GM11168 (cell line): ENCODE measurements around the gene ARMC9.

Experiments used
- in situ Hi-C: fragments of 300-500 bp; cut with MboI; formaldehyde crosslinking; loops from one replicate; pipeline ENCODE4 v1.12.0; 2022; ENCODE audit warnings: low sequenced_read_pairs; ENCODE audit not compliant: unreplicated experiment

ARMC9 gene

DNA sequence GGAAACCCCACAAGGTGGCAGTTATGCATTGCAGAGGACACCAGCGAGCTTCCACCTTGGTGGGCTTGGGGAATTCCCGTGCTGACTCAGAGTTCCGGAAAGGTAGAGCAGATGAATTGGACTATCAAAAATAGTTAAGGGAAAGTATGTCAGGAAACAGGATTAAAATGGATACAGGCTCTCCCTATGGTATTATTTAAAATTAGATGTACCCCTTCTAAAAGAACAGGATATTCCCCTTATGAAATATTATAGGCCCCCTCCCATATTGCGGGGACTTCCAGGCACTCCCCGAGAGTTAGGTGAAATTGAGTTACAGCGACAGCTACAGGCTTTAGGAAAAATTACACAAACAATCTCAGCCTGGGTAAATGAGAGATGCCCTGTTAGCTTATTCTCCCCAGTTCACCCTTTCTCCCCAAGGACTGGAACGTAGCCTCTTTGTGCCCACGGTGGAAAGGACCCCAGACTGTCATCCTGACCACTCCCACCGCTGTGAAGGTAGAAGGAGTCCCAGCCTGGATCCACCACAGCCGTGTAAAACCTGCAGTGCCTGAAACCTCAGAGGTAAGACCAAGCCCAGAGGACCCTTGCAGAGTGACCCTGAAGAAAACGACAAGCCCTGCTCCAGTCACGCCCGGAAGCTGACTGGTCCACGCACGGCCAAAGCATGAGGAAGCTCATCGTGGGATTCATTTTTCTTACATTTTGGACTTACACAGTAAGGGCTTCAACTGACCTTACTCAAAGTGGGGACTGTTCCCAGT is 207.4 kb downstream of the ARMC9 start:
- in situ Hi-C loops, result loop anchor here (10.0 kb wide), 1 partner anchor 181 kb away; no protein-coding TSS in a partner anchor

DNA sequence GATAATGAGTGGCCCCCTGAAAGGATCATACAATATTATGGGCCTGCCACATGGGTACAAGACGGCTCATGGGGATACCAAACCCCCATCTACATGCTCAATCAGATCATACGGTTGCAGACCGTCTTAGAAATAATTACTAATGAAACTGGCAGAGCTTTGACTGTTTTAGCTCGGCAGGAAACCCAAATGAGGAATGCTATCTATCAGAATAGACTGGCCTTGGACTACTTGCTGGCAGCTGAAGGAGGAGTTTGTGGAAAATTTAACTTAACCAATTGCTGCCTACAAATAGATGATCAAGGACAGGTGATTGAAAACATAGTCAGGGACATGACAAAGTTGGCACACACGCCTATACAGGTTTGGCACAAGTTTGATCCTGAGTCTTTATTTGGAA is 209.3 kb downstream of the ARMC9 start:
- in situ Hi-C loops, result loop anchor here (10.0 kb wide), 1 partner anchor 183 kb away; no protein-coding TSS in a partner anchor

DNA sequence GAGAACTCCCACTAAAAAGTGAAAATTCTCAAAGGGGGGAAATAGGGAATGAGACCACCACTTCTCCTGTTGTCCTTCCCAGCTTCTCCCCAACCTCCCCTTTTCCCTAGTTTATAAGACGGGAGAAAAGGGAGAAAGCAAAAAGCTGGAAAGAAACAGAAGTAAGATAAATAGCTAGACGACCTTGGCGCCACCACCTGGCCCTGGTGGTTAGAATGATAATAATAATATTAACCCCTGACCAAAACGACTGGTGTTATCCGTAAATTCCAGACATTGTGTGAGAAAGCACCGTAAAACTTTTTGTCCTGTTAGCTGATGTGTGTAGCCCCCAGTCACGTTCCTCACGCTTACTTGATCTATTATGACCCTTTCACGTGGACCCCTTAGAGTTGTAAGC is 209.9 kb downstream of the ARMC9 start:
- in situ Hi-C loops, result loop anchor here (10.0 kb wide), 1 partner anchor 184 kb away; no protein-coding TSS in a partner anchor

DNA sequence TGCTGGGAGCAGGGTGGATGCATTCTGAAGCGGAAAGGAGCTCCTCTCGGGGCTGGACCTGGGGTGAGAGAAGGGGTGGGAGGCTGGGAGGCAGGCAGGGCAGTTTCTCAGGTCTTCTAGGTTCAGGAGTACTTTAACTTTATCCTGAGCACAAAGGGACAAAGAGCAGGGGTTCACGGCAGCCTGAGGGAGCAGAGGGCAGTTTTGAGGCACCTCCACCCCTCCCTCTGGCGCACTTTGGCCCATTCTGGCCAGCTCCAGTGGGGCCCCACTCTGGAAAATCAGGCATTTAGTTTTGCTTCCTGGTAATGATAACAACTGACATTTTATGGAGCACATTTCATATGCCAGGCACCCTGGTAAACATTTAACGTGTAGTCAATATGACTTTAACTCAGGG is 211.3 kb downstream of the ARMC9 start:
- in situ Hi-C loops, result loop anchor here (5.0 to 10.0 kb wide), 2 partner anchors 185 to 302 kb away; no protein-coding TSS in a partner anchor

DNA sequence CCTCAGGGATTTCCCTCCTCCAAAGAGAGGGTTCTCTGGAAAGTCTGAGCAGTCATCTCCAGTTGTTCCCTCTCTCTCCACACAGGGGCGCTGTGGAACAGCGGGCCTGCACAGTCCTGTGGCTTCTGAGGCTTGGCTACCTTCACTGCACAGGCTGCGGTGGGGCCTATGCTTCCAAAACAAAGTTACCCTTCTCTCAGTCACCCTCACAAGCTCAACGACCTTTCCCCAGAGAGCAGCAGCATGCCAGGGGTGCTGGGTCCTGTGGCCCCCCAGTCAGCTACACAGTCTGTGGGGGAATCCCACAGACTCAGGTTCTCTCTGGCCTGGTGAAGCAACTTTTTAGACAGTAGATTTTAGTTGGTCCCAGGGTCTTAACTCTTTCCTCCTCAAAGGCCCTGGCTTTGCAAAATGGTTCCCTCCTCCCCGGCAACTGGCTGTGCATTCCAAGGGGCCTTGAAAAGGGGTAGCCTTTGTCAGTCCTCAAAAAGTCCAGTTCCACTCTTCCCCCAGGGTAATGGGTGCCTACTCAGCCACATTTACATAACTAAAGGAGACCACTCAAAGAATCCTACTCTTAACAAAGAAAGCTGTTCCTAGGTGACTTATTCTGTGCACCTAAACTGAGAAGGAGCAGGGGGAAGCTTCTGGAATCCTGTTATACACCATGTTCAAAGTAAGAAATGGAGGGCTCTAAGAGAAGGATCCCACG is 212.0 kb downstream of the ARMC9 start:
- in situ Hi-C loops, result loop anchor here (5.0 kb wide), 1 partner anchor 303 kb away; no protein-coding TSS in a partner anchor

DNA sequence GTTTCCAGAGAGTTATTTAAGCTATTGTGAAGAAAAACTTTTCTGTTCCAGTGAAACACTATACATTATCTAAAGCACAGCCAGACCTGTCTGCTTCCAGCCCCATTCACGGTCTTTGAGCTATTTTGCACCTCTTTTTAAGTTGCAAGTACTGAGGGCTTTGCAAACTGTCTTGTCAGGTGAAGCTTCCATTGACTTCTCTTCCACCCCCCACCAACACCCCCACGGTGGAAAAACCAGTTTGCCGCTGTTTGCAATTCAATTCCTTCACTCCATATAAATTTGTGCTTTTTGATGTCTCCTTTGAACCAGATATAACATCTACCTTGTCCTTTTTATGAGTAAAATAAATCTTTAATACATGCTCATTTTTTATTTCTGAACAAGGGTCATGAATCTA is 212.8 kb downstream of the ARMC9 start:
- in situ Hi-C loops, result loop anchor here (5.0 kb wide), 1 partner anchor 304 kb away; no protein-coding TSS in a partner anchor

DNA sequence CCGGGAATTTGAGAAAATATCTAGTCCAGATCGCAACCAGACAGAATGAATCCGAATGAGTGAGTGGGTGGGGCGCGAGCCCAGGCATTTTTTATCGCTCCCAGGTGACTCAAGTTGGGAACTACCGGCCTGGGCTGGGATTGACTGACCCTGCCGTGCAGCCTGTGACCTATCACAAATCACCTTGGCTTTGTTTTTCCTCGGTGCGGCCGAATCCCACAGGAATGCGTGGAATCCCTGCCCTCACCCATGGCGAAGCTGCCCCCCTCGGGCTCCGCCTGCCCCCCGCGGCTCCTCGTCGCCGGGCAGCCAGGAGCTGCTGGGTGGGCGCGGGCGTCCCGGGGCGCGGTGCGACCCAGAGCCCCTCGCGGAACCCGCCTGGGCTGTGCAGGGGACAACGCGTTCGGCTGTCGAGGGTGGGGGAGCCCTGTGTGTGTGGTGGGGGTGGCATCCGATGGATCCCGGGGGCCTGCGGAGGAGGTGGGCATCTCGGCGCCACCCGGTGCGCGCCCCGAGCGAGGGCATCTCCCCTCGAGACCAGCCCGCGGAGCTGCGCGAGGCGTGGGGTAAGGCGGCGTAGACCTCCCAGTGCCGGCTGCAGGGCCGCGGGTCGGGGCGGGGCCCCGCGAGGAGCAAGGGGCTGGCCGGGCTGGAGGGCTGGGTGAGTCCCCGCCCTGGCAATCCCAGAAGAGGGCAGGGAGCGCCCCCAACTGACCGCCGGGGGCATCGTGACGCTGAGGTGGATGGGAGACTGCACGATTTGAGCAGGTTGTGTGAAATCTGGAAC is 213.6 kb downstream of the ARMC9 start:
- in situ Hi-C loops, result loop anchor here (5.0 kb wide), 1 partner anchor 305 kb away; no protein-coding TSS in a partner anchor

DNA sequence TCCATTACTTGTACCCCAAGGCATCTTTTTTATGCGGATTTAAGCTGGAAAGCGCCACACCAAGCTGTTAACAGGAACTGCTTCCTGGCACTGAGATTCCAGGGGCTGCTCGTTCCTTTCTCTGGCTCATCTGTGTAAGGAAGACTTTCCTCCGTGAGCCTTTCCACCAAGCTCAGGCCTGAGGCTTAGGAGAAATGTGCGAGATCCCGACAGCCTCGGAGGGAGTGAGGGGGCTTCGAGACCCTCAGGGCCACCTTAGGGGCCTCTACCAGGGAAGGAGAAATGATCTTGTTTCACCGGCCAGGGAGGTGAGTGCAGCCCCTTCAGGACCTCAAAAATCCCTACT is 214.2 kb downstream of the ARMC9 start:
- in situ Hi-C loops, result loop anchor here (5.0 kb wide), 1 partner anchor 305 kb away; no protein-coding TSS in a partner anchor

DNA sequence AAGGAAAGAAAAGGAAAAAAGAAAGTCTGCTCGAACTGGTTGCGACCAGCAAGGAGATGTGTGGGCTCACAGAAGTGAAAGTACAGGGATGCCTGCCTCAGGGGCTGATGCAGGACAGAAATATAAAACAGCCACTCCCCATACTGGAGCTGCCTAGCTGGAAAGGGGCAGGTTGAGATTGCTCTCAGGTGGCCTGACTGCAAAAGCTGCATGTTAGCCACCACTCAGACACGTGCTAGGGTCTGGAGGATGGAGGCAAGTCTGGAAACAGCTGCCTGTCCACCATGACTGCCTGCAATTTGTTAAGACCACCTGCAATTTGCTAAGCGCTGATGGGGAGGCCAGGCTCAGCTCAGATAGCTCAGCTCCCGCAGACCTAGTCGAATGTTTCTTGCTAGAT is 215.0 kb downstream of the ARMC9 start:
- in situ Hi-C loops, result loop anchor here (5.0 kb wide), 1 partner anchor 306 kb away; no protein-coding TSS in a partner anchor

DNA sequence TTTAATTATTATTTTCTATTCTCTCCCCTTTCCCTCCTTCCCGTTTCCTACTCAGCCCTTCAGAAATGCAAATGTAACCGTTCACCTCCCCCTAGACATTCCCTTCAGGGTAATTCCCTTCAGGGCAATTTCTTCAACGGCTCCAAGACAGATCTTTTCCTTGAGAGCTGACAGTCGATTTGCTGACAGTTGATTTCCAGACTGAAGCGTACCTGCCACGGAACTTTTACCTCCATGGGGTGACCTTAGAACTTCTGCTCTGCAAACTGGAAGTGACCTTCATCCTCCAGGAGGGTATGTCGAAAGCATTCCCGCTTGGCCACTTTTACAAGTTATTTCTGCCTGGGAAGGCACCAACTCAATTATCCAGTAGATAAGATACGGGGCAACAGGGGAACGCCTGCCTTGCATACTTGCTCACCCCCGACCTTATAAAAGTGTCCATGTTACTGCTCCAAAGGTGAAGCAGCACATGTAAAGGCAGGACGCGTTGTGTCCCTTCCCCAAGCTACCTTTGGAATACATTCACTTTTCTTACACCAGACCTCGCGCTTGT is 215.6 kb downstream of the ARMC9 start:
- in situ Hi-C loops, result loop anchor here (5.0 kb wide), 1 partner anchor 307 kb away; no protein-coding TSS in a partner anchor

DNA sequence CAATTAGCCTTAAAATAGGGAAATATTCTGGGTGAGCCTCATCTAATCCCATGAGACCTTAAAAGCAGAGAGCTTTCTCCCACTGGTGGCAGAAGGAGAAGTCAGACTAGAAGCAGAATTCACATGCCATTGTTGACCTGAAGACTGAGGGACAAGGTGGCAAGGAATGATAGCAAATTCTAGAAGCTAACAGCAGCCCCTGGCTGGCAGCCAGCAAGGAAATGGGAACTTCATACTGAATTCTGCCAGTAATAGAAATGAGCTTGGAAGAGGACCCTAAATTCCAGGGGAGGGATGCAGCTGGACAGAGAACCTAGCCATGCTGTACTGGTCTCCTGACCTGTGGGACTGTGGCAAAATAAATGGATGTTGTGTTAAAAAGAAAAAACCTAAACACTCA is 216.6 kb downstream of the ARMC9 start:
- in situ Hi-C loops, result no loop called here

DNA sequence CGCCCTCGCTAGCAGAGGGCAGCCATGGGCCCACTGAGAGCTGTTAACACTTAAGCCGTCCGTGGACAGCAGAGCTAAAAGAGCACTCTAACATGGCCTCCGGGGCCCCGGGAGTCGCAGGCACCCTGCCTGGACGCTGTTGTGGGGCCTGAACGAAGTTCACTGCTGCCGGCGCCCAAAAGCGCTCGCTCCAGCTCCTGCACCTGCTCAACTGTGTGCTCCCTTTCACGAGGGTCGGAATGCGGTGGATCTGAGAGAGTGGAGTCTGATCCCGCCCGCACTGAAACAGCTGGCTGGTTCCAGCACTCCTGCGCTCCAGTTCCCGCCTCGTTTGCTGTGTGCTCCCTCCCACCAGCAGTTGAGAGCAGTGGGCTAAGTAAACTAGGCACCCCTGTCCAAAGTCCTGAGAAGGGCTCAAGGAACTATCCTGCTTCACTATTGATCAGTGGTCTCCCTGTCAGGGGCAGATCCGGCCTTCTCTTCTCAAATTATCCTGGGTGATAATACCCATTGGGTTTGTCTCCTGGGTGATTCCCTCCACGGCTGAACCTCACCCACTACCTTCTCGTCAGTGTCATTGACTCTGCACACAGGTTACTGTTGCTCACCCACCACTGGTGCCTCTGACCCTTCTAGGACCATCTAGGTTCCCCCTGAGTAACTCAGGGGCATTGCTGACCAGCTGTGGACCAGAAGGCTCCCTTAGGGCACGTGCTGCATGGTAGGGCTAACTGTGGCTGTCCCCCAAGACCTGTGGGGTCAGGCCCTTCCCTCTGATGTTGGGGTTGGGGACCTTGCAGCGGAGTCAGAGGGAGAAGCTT is 220.6 kb downstream of the ARMC9 start:
- in situ Hi-C loops, result no loop called here

DNA sequence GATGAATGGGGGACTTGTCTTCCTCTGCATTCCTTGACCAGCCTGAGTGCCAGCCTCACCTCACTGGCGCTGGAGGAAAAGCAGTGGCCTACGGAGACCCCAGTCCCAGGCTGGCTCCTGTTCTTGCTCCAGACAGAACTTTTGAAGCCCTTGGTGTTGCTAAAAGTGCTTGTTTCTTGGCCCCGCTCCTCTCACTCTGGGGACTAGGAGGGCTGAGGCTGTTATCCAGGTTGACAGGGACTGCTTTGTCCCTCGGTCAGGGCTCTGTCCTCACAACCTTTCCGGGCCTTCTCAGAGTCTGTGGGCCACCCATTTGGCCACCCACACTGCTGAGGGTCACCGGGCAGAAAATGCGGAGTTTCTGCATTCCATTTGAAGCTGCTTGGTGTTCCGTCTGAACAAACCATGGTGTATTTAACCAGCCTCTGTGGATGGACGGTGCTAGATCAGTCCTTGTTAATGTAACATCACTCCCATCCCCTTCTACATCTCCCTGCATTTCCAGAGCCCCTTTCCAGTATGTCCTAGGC is 222.7 kb downstream of the ARMC9 start:
- in situ Hi-C loops, result no loop called here

DNA sequence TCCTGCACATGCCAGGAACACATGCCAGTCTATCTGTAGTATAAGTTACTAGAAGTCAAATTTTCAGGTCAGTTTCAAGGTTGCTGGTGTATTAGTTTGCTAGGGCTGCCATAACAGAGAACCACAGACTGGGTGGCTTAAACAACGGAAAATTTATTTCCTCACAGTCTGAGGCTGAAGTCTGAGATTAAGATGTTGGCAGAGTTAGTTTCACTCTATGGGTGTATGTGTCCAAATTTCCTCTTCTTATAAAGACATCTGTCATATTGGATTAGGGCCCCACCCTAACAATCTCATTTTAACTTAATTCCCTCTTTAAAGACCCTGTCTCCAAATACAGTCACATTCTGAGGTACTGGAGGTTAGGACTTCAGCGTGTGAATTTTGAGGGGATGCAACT is 223.6 kb downstream of the ARMC9 start:
- in situ Hi-C loops, result no loop called here

DNA sequence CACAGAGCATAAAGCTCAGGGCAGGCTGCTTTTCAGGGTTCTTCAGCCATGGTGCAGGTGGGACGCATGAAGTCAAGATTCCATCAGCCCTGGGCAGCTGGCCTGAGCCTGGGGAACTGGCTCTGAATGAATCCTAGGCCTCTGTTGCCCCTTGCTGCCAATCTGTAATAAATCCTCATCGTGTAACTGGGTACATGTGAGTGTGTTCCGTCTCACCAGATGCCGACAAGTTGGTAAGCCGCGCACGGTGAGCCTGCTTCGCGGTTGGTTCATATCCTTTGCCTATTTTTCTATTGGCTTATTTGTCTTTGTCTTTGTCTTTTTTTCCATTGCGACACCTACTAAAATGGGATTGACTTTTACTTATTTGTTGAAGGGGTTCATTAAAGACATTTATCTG is 224.7 kb downstream of the ARMC9 start:
- in situ Hi-C loops, result no loop called here
